ENCODE data around the gene RAPGEF3. TPM values are rescaled to one million over a fixed set of nuclear protein-coding genes. Genes with fewer than 3 reads are reported as not detected.

RAPGEF3 gene
- total and polyA plus RNA-seq, 9 of the 15 experiments (the other 6 are each of a cell fraction or from before 2014, with no cell fraction given): 0.03 to 0.78 (median 0.37) TPM; not detected in 1

DNA sequence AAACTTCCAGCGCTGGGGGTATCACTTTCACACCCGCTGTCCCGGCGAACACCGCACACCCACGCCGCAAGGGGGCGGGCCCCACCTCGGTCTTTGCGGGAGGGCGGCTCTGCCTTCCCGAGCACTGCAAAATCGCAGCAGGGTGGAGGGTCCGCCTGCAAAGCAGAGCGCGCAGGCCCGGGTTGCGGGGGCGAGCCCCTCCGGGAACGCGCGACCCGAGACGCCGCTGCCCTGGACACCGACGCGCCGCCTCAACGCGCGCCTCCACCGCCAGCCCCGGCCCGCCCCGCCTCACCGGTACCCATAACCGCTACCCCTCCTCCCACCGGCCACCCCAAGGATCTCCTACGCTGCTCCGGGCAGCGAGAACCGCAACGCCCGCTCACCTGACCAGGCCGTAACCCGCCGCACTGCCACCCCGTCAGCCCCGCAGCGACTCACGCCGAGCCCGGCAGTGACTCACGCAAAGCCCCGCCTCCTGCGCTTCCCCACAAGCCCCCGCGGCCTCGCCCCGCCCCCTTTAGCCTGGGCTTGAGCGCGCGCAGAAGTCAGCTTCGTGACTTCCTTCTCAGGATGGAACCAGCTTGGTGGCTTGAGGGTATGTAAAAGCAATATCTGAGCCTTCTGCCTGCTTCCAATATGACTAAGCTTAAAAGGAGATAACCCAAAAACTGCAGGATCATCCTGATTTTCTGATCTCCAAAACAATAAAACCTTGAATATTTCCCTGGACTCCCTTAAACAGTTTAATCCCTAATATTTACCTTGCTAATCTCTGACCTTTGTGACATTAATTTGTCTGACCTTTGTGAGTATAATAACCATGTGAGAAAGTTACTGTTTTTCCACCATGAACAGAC lies 52.9 kb downstream of the RAPGEF3 start, which contains the start of gene RPAP3 (continued):
- TF ChIP-seq, protein P1, sequence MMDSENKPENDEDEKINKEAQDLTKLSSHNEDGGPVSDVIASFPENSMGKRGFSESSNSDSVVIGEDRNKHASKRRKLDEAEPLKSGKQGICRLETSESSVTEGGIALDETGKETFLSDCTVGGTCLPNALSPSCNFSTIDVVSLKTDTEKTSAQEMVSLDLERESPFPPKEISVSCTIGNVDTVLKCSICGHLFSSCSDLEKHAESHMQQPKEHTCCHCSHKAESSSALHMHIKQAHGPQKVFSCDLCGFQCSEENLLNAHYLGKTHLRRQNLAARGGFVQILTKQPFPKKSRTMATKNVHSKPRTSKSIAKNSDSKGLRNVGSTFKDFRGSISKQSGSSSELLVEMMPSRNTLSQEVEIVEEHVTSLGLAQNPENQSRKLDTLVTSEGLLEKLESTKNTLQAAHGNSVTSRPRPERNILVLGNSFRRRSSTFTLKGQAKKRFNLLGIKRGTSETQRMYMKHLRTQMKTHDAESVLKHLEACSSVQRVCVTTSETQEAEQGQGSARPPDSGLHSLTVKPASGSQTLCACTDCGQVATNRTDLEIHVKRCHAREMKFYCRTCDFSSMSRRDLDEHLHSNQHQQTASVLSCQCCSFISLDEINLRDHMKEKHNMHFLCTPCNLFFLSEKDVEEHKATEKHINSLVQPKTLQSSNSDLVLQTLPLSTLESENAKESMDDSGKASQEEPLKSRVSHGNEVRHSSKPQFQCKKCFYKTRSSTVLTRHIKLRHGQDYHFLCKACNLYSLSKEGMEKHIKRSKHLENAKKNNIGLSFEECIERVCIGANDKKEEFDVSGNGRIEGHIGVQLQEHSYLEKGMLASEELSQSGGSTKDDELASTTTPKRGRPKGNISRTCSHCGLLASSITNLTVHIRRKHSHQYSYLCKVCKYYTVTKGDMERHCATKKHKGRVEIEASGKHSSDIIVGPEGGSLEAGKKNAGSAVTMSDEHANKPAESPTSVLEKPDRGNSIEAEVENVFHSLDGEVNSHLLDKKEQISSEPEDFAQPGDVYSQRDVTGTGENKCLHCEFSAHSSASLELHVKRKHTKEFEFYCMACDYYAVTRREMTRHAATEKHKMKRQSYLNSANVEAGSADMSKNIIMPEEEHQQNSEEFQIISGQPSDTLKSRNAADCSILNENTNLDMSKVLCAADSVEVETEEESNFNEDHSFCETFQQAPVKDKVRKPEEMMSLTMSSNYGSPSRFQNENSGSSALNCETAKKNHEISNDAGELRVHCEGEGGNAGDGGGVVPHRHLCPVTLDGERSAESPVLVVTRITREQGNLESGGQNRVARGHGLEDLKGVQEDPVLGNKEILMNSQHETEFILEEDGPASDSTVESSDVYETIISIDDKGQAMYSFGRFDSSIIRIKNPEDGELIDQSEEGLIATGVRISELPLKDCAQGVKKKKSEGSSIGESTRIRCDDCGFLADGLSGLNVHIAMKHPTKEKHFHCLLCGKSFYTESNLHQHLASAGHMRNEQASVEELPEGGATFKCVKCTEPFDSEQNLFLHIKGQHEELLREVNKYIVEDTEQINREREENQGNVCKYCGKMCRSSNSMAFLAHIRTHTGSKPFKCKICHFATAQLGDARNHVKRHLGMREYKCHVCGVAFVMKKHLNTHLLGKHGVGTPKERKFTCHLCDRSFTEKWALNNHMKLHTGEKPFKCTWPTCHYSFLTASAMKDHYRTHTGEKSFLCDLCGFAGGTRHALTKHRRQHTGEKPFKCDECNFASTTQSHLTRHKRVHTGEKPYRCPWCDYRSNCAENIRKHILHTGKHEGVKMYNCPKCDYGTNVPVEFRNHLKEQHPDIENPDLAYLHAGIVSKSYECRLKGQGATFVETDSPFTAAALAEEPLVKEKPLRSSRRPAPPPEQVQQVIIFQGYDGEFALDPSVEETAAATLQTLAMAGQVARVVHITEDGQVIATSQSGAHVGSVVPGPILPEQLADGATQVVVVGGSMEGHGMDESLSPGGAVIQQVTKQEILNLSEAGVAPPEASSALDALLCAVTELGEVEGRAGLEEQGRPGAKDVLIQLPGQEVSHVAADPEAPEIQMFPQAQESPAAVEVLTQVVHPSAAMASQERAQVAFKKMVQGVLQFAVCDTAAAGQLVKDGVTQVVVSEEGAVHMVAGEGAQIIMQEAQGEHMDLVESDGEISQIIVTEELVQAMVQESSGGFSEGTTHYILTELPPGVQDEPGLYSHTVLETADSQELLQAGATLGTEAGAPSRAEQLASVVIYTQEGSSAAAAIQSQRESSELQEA (IDR thresholded peaks at IDR 0.05; ENCODE audit: low read depth): no peak
- no peak for TF ChIP-seq RREB1 (CRISPR knock-in tag; IDR thresholded peaks at IDR 0.05)
- TF ChIP-seq ATF7 (IDR thresholded peaks at IDR 0.05): peak; percentile 57
- TF ChIP-seq TARDBP (IDR thresholded peaks at IDR 0.05): peak; percentile 94
- no peak for TF ChIP-seq PHF21A (IDR thresholded peaks at IDR 0.05; ENCODE audit: borderline replicate concordance, low read depth)
- TF ChIP-seq BACH1 (tag; IDR thresholded peaks at IDR 0.05): peak; percentile 85
- peak; percentile 23; the same call in 1 of the 2 replicates for TF ChIP-seq ZBTB12 (CRISPR knock-in tag; IDR thresholded peaks at IDR 0.05)
- no peak for TF ChIP-seq ADNP (tag; IDR thresholded peaks at IDR 0.05)
- no peak for TF ChIP-seq NR3C1 (CRISPR knock-in tag; IDR thresholded peaks at IDR 0.05)
- 0 out of 2 replicates have a peak, but pooled peaks have one; percentile 26 for TF ChIP-seq ELF4 (CRISPR knock-in tag; IDR thresholded peaks at IDR 0.05)
